ENCODE data around the gene DYNC1LI2.

The DYNC1LI2 gene

DNA sequence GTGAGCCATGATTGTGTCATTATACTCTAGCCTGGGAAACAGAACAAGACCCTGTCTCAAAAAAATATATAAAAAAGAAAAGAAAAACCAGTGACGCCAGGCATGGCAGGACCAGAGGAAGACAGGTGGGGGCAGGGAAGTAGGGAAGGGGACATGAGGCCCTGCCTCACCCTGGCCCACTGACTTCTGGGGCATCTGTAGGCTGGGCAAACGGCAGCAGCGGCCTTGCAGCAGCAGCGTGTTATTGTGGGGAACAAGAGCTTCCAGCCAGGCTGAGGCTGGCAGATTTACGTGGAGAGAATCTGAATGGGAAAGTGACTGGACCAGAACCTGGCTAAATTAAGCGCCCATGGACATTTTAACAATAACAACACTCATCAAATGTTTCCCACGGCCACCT is 74.2 kb downstream of the DYNC1LI2 start:
- TF ChIP-seq, protein P1, sequence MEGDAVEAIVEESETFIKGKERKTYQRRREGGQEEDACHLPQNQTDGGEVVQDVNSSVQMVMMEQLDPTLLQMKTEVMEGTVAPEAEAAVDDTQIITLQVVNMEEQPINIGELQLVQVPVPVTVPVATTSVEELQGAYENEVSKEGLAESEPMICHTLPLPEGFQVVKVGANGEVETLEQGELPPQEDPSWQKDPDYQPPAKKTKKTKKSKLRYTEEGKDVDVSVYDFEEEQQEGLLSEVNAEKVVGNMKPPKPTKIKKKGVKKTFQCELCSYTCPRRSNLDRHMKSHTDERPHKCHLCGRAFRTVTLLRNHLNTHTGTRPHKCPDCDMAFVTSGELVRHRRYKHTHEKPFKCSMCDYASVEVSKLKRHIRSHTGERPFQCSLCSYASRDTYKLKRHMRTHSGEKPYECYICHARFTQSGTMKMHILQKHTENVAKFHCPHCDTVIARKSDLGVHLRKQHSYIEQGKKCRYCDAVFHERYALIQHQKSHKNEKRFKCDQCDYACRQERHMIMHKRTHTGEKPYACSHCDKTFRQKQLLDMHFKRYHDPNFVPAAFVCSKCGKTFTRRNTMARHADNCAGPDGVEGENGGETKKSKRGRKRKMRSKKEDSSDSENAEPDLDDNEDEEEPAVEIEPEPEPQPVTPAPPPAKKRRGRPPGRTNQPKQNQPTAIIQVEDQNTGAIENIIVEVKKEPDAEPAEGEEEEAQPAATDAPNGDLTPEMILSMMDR (IDR thresholded peaks at IDR 0.05; ENCODE audit: insufficient read depth, low read depth, low read length, missing control alignments): no peak
- H3K4me3 ChIP-seq (ENCODE audit: low read length): no peak overlapping the region
- DNase-seq (ENCODE audit: low read depth): no peak

DNA sequence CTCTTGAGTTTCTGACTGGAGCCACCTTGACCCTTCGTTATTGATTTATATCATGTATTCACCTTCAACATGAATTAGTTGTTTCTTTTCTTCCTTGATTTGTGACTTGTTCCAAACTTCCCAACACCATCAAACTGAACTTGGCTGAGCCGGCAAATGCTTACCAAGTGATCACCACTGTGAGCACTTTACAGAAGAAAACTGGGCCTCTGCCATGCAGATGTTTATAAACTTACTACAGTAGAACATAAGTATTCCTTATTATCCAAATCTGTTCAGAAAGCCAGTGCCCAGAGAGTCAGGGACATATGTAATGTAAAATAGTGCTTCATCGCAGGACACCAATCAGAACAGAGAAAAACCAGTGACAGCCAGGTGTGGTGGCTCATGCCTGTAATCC is 74.8 kb downstream of the DYNC1LI2 start:
- H3K4me3 ChIP-seq (ENCODE audit: low read length): no peak overlapping the region
- TF ChIP-seq, protein P1 (IDR thresholded peaks at IDR 0.05; ENCODE audit: insufficient read depth, low read depth, low read length, missing control alignments): no peak
- DNase-seq (ENCODE audit: low read depth): no peak

DNA sequence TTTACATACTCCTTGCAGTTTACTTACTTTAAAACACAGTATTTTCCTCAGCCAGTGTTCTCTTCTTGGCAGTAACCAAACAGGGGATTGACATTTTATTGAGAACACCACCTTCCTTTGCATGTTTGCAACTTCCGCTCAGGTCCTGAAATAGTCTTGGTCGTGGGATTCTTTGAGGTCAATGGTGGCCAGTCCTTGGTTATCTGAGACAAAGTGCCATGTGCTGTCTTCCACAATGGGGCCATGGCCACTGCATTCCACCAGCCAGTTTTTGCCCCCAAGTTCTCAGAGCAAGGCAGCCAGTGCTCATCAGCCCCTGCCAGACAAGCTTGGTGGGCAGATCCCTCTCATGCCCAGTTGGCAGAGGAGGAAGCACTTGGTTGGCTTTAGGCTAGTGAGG is 77.7 kb downstream of the DYNC1LI2 start:
- DNase-seq (ENCODE audit: low read depth): no peak
- no peak overlapping the region for H3K4me3 ChIP-seq (ENCODE audit: low read length)
- TF ChIP-seq, protein P1 (IDR thresholded peaks at IDR 0.05; ENCODE audit: insufficient read depth, low read depth, low read length, missing control alignments): no peak

Data from epithelial cell of esophagus (primary cell).